Measurements from ENCODE around the gene CST9. TPM values are rescaled to one million over a fixed set of nuclear protein-coding genes. Genes with fewer than 3 reads are reported as not detected.
"Not testable (repeated sequence)": the region's sequence is repeated elsewhere in the genome, so short reads cannot be mapped to it uniquely, and the experiment has no call there.

Gene CST9
- total RNA-seq, 1 experiment from 2014 or later: not detected

DNA sequence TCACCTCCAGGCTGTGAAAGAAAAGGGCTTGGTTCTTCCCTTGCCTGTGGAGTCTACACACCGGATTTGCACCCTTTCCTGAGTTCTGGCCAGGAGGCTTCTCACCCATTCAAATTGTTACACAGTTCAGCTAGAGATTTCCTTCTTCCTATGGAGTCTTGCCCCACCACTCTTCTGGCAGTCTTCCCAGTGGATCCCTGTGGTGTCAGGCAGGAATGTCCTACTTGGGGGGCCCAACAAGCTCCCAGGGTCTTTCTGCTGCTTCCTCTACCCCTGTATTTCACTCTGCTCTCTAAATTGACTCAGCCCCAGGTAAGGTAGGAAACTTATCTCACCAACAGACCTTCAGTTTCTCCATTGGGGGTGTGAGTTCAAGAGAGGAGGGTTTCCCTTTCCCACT lies 23.4 kb downstream of the CST9 start:
- ChIA-PET CTCF (no interaction called here), POLR2A (no interaction called here)
- in situ Hi-C loops (cut with HindIII; ENCODE audit: low pct_unique_long_range_greater_than_20kb, low sequenced_read_pairs): no loop called here
- H3K9me3 ChIP-seq (ENCODE audit: control insufficient read depth, insufficient read depth, low read depth, low read length): no peaks in the 10 kb centered on the region
- H3K27ac ChIP-seq (ENCODE audit: low read length): no peak overlapping the region
- TF ChIP-seq, protein P1, sequence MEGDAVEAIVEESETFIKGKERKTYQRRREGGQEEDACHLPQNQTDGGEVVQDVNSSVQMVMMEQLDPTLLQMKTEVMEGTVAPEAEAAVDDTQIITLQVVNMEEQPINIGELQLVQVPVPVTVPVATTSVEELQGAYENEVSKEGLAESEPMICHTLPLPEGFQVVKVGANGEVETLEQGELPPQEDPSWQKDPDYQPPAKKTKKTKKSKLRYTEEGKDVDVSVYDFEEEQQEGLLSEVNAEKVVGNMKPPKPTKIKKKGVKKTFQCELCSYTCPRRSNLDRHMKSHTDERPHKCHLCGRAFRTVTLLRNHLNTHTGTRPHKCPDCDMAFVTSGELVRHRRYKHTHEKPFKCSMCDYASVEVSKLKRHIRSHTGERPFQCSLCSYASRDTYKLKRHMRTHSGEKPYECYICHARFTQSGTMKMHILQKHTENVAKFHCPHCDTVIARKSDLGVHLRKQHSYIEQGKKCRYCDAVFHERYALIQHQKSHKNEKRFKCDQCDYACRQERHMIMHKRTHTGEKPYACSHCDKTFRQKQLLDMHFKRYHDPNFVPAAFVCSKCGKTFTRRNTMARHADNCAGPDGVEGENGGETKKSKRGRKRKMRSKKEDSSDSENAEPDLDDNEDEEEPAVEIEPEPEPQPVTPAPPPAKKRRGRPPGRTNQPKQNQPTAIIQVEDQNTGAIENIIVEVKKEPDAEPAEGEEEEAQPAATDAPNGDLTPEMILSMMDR (IDR thresholded peaks at IDR 0.05): no peak
- no peak for TF ChIP-seq SIN3A (IDR thresholded peaks at IDR 0.05; ENCODE audit: borderline replicate concordance, insufficient read depth, low read depth, low read length)
- TF ChIP-seq, protein P2, sequence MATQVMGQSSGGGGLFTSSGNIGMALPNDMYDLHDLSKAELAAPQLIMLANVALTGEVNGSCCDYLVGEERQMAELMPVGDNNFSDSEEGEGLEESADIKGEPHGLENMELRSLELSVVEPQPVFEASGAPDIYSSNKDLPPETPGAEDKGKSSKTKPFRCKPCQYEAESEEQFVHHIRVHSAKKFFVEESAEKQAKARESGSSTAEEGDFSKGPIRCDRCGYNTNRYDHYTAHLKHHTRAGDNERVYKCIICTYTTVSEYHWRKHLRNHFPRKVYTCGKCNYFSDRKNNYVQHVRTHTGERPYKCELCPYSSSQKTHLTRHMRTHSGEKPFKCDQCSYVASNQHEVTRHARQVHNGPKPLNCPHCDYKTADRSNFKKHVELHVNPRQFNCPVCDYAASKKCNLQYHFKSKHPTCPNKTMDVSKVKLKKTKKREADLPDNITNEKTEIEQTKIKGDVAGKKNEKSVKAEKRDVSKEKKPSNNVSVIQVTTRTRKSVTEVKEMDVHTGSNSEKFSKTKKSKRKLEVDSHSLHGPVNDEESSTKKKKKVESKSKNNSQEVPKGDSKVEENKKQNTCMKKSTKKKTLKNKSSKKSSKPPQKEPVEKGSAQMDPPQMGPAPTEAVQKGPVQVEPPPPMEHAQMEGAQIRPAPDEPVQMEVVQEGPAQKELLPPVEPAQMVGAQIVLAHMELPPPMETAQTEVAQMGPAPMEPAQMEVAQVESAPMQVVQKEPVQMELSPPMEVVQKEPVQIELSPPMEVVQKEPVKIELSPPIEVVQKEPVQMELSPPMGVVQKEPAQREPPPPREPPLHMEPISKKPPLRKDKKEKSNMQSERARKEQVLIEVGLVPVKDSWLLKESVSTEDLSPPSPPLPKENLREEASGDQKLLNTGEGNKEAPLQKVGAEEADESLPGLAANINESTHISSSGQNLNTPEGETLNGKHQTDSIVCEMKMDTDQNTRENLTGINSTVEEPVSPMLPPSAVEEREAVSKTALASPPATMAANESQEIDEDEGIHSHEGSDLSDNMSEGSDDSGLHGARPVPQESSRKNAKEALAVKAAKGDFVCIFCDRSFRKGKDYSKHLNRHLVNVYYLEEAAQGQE (IDR thresholded peaks at IDR 0.05; ENCODE audit: insufficient read depth in 1 of 2, low read depth in 2 of 2, low read length in 1 of 2): no peak
- TF ChIP-seq TCF7L2 (IDR thresholded peaks at IDR 0.05; ENCODE audit: low read depth, low read length): no peak
- no peak for TF ChIP-seq POLR2AphosphoS5 (IDR thresholded peaks at IDR 0.05; ENCODE audit: low read depth, low read length)
- ATAC-seq (no peak), DNase-seq (ENCODE audit: low read depth, low spot score) (no peak)
- no peak overlapping the region for H3K4me3 ChIP-seq (ENCODE audit: low read depth in 2 of 2, low read length in 2 of 2)
- no peaks in the 10 kb centered on the region for H3K4me1 ChIP-seq (ENCODE audit: control insufficient read depth, insufficient read depth, low read length)
- H3K27me3 ChIP-seq (ENCODE audit: control insufficient read depth, insufficient read depth, low read length): 0 out of 2 replicates have a peak, but pooled peaks cover 2% of the 10 kb centered on the region
- BruUV-seq (replicated peaks): no TSS peak
- intact Hi-C loops (cut with micrococcal nuclease; ENCODE audit: unreplicated experiment): no loop called here
- H3K36me3 ChIP-seq (ENCODE audit: control insufficient read depth, insufficient read depth, low read length): no peaks in the 10 kb centered on the region

DNA sequence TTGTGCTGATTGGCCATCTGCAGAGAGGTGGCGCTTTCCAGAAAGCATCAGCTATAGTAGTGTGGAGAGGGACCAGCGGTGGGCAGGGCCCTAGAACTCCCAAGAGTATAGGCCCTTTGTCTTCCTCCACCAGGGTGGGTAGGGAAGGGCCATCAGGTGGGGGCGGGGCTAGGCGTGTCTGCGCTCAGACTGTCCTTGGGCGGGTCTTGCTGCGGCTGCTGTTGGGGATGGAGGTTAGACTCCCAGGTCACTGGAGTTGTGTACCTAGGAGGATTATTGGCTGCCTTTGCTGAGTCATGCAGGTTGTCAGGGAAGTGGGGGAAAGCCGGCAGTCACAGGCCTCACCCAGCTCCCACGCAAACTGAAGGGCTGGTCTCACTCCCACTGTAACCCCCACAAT lies 23.9 kb downstream of the CST9 start:
- in situ Hi-C loops (cut with HindIII; ENCODE audit: low pct_unique_long_range_greater_than_20kb, low sequenced_read_pairs); intact Hi-C loops (cut with micrococcal nuclease; ENCODE audit: unreplicated experiment); POLR2A ChIA-PET: not testable (repeated sequence)

DNA sequence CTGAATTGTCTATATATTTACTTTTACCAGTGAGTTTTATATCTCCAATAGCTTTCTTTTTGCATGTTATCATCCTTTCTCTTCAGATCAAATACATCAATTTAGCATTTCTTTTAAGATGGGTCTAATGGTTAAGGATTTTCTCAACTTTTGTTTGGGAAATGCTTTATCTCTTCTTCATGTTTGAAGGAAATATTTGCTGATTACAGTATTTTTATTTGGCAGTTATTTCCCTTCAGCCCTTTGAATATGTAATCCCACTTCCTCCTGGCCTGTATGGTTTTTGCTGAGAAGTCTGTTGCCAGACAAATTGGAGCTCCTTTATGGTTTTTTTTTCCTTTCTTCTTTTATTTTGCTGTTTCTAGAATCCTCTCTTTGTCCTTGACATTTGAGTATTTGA lies 30.7 kb downstream of the CST9 start:
- no peaks in the 10 kb centered on the region for H3K36me3 ChIP-seq (ENCODE audit: control insufficient read depth, insufficient read depth, low read length)
- intact Hi-C loops (cut with micrococcal nuclease; ENCODE audit: unreplicated experiment): no loop called here
- no peaks in the 10 kb centered on the region for H3K9me3 ChIP-seq (ENCODE audit: control insufficient read depth, insufficient read depth, low read depth, low read length)
- no peak overlapping the region for H3K27ac ChIP-seq (ENCODE audit: low read length)
- TF ChIP-seq POLR2AphosphoS5 (IDR thresholded peaks at IDR 0.05; ENCODE audit: low read depth, low read length) (no peak), TCF7L2 (IDR thresholded peaks at IDR 0.05; ENCODE audit: low read depth, low read length) (no peak), SIN3A (IDR thresholded peaks at IDR 0.05; ENCODE audit: borderline replicate concordance, insufficient read depth, low read depth, low read length) (no peak)
- TF ChIP-seq, protein P1 (IDR thresholded peaks at IDR 0.05): no peak
- TF ChIP-seq, protein P2 (IDR thresholded peaks at IDR 0.05; ENCODE audit: insufficient read depth in 1 of 2, low read depth in 2 of 2, low read length in 1 of 2): no peak
- no peaks in the 10 kb centered on the region for H3K27me3 ChIP-seq (ENCODE audit: control insufficient read depth, insufficient read depth, low read length)
- in situ Hi-C loops (cut with HindIII; ENCODE audit: low pct_unique_long_range_greater_than_20kb, low sequenced_read_pairs): no loop called here
- no TSS peak for BruUV-seq (replicated peaks)
- no peak overlapping the region for H3K4me3 ChIP-seq (ENCODE audit: low read depth in 2 of 2, low read length in 2 of 2)
- no peaks in the 10 kb centered on the region for H3K4me1 ChIP-seq (ENCODE audit: control insufficient read depth, insufficient read depth, low read length)
- DNase-seq (ENCODE audit: low read depth, low spot score): no peak
- ChIA-PET CTCF (no interaction called here), POLR2A (no interaction called here)
- no peak for ATAC-seq

More for the DNA sequence above, 23.9 kb downstream of the CST9 start:
- H3K27ac ChIP-seq (ENCODE audit: low read length); H3K4me1 ChIP-seq (ENCODE audit: control insufficient read depth, insufficient read depth, low read length); H3K4me3 ChIP-seq (ENCODE audit: low read depth in 2 of 2, low read length in 2 of 2); CTCF ChIA-PET; BruUV-seq (replicated peaks); H3K27me3 ChIP-seq (ENCODE audit: control insufficient read depth, insufficient read depth, low read length); DNase-seq (ENCODE audit: low read depth, low spot score); ATAC-seq; H3K9me3 ChIP-seq (ENCODE audit: control insufficient read depth, insufficient read depth, low read depth, low read length); H3K36me3 ChIP-seq (ENCODE audit: control insufficient read depth, insufficient read depth, low read length): not testable (repeated sequence)

Data from Panc1 (cell line).